PC-9 (cell line): ENCODE results near the gene GNG7.

Experiments used
- CTCF ChIP-seq: fragments of 200-600 bp; sonication (generic); conservative IDR thresholded peaks from 2 replicates; pipeline ENCODE4 v1.6.1; 2017; ENCODE audit warnings: mixed run types, antibody characterized with exemption, mild to moderate bottlenecking, moderate library complexity
- EZH2 ChIP-seq: fragments of 200-600 bp; sonication (generic); IDR thresholded peaks from 2 replicates; pipeline ENCODE4 v1.8.0; 2017; ENCODE audit warnings: antibody characterized with exemption, low read depth

GRCh38 chr19:2491130-2491801 lies 211.2 kb downstream of the GNG7 start:
- TF ChIP-seq CTCF (no peak), EZH2 (no peak)
